ENCODE measurements around the gene ATP6V0A1.

- TF ChIP-seq CTCF (IDR thresholded peaks at IDR 0.05; ENCODE audit: extremely low read depth in 1 of 2, insufficient read depth in 1 of 2, low read depth in 1 of 2, low read length in 2 of 2) (no peak), POLR2A (IDR thresholded peaks at IDR 0.05; ENCODE audit: low read depth, low read length) (no peak), MAX (IDR thresholded peaks at IDR 0.05; ENCODE audit: insufficient read depth, insufficient read length) (no peak), JUN (IDR thresholded peaks at IDR 0.05; ENCODE audit: borderline replicate concordance, insufficient read depth, insufficient read length, low read depth) (no peak), EZH2 (IDR thresholded peaks at IDR 0.05; ENCODE audit: borderline replicate concordance, low read depth, low read length, severe bottlenecking) (no peak)
Measured at GRCh38 chr17:42485680-42486079, 27.0 kb downstream of the ATP6V0A1 start.

Measured in endothelial cell of umbilical vein (primary cell).